HepG2 (cell line): ENCODE data around the gene UBQLN1. TPM values are rescaled to one million over a fixed set of nuclear protein-coding genes. Genes with fewer than 3 reads are reported as not detected.

Experiments used
- AGO1 ChIP-seq: fragments of 200-400 bp; formaldehyde crosslinking; IDR thresholded peaks from 2 replicates; pipeline ENCODE4 v1.6.1; 2017; ENCODE audit warnings: mild to moderate bottlenecking, low read depth, low read length, moderate library complexity; ENCODE audit not compliant: poor library complexity, severe bottlenecking
- FLYWCH1 ChIP-seq: sonication (generic); formaldehyde crosslinking; IDR thresholded peaks from 2 replicates; pipeline ENCODE4 v1.8.1; 2023; ENCODE audit warnings: mild to moderate bottlenecking, missing genetic modification reagents
- HIC2 ChIP-seq: sonication (generic); formaldehyde crosslinking; IDR thresholded peaks from 2 replicates; pipeline ENCODE4 v1.9.0; 2022; ENCODE audit warnings: low read depth, missing genetic modification reagents
- HMG20B ChIP-seq: conservative IDR thresholded peaks from 2 replicates; pipeline ENCODE4 v1.6.1; 2016; ENCODE audit warnings: missing genetic modification reagents, missing compliant biosample characterization
- HNF1B ChIP-seq: sonication (generic); formaldehyde crosslinking; IDR thresholded peaks from 2 replicates; pipeline ENCODE4 v1.5.1; 2020; ENCODE audit warnings: mild to moderate bottlenecking, moderate library complexity, missing genetic modification reagents
- KDM4B ChIP-seq: sonication (generic); formaldehyde crosslinking; IDR thresholded peaks from 2 replicates; pipeline ENCODE4 v1.4.0; 2020; ENCODE audit warnings: missing genetic modification reagents
- MIER3 ChIP-seq: IDR thresholded peaks from 2 replicates; pipeline ENCODE4 v1.6.1; 2016; ENCODE audit warnings: missing compliant biosample characterization, borderline replicate concordance
- PHF5A ChIP-seq: IDR thresholded peaks from one replicate; pipeline ENCODE4 v1.6.1; 2018; ENCODE audit warnings: low read depth, missing genetic modification reagents; ENCODE audit not compliant: unreplicated experiment
- REPIN1 ChIP-seq: sonication (generic); formaldehyde crosslinking; IDR thresholded peaks from 2 replicates; pipeline ENCODE4 v1.8.0; 2022; ENCODE audit warnings: missing genetic modification reagents, low read depth, mild to moderate bottlenecking, borderline replicate concordance
- ZBTB1 ChIP-seq: sonication (generic); formaldehyde crosslinking; IDR thresholded peaks from 2 replicates; pipeline ENCODE4 v1.4.0; 2020; ENCODE audit warnings: missing genetic modification reagents, borderline replicate concordance
- ZNF225 ChIP-seq: sonication (generic); formaldehyde crosslinking; IDR thresholded peaks from 2 replicates; pipeline ENCODE4 v1.4.0; 2020; ENCODE audit warnings: mild to moderate bottlenecking, missing genetic modification reagents
- ZNF432 ChIP-seq: sonication (generic); formaldehyde crosslinking; IDR thresholded peaks from 2 replicates; pipeline ENCODE4 v1.5.0; 2020; ENCODE audit warnings: missing genetic modification reagents, mild to moderate bottlenecking, borderline replicate concordance
- ZNF513 ChIP-seq: sonication (generic); formaldehyde crosslinking; conservative IDR thresholded peaks from 2 replicates; pipeline ENCODE4 v1.5.0; 2020; ENCODE audit warnings: missing genetic modification reagents
- polyA plus RNA-seq, 8 experiments: library from polyadenylated mRNA; depleted of rRNA in 3 of 8; stranded (reverse) in 7 of 8; unstranded in 1 of 8; fragments of >200 nt; fragmentation: Illumina TruSeq in 4 of 8; extraction: Trizol in 4 of 8; gene quantifications; 2 replicates each; pipeline versions ENCODE4 v1.2.1 to v1.2.3, GENCODE V29; 2011 to 2016; ENCODE audit warnings: low read depth in 4 of 8, missing spikeins in 1 of 8, mixed read lengths in 1 of 8; ENCODE audit not compliant: insufficient read depth in 1 of 8
- total RNA-seq, 5 experiments: library from RNA; depleted of rRNA; stranded (reverse); fragments of >200 nt; fragmentation: Illumina TruSeq; extraction: Trizol; gene quantifications; 2 replicates each; pipeline ENCODE4 v1.2.3, GENCODE V29; 2016; ENCODE audit warnings: low read depth in 1 of 5
- TF ChIP-seq, protein P1 (sequence below): sonication (generic); formaldehyde crosslinking; IDR thresholded peaks from 2 replicates; pipeline ENCODE4 v1.4.0; 2020; ENCODE audit warnings: missing genetic modification reagents
- TF ChIP-seq, protein P2 (sequence below): sonication (generic); formaldehyde crosslinking; IDR thresholded peaks from 2 replicates; pipeline ENCODE4 v1.5.1; 2020; ENCODE audit warnings: mild to moderate bottlenecking, missing genetic modification reagents, moderate library complexity
- TF ChIP-seq, protein P3 (sequence below): sonication (generic); formaldehyde crosslinking; IDR thresholded peaks from 2 replicates; pipeline ENCODE4 v1.9.0; 2022; ENCODE audit warnings: missing genetic modification reagents, mild to moderate bottlenecking, borderline replicate concordance

The UBQLN1 gene
- total and polyA plus RNA-seq, 2 of the 13 experiments (the other 11 are each of a cell fraction or from before 2014, with no cell fraction given) = 78.1 to 83.8 TPM

DNA sequence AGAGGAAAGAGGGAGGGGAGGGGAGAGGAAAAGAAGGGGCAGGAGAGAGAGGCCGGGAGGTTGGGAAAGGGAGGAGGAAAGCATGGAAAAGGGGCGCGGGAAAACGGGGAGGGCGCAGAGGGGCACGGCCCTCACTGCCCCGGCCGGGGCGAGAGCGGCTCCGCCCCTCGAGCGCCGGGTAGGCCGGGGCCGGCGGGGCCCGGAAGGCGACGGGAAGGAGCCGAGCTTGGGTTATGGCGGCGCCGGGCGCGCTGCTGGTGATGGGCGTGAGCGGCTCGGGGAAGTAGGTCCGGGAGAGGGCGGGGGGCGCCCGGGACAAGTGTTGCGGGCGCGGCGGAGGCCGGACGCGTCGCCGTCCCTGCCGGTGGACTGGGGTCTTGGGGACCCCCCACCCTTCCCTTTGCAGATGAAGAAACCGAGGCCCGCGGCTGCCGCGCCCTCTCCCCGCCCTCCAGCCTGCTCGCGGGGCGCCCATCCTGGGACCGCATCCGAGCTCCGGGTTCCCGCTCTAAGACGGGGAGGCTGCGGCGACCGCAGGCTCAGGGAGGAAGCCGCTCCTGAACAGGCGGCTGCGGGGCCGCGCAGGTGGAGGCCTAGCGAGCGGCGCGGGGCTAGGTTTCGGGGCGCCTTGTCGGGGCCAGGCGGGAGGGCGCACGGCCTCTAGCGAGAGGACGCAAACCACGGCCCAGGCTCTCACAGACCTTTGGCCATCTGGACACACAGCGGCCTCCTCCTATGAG is 84.6 kb downstream of the UBQLN1 start, which contains the start of gene IDNK (continued):
- TF ChIP-seq, protein P1, sequence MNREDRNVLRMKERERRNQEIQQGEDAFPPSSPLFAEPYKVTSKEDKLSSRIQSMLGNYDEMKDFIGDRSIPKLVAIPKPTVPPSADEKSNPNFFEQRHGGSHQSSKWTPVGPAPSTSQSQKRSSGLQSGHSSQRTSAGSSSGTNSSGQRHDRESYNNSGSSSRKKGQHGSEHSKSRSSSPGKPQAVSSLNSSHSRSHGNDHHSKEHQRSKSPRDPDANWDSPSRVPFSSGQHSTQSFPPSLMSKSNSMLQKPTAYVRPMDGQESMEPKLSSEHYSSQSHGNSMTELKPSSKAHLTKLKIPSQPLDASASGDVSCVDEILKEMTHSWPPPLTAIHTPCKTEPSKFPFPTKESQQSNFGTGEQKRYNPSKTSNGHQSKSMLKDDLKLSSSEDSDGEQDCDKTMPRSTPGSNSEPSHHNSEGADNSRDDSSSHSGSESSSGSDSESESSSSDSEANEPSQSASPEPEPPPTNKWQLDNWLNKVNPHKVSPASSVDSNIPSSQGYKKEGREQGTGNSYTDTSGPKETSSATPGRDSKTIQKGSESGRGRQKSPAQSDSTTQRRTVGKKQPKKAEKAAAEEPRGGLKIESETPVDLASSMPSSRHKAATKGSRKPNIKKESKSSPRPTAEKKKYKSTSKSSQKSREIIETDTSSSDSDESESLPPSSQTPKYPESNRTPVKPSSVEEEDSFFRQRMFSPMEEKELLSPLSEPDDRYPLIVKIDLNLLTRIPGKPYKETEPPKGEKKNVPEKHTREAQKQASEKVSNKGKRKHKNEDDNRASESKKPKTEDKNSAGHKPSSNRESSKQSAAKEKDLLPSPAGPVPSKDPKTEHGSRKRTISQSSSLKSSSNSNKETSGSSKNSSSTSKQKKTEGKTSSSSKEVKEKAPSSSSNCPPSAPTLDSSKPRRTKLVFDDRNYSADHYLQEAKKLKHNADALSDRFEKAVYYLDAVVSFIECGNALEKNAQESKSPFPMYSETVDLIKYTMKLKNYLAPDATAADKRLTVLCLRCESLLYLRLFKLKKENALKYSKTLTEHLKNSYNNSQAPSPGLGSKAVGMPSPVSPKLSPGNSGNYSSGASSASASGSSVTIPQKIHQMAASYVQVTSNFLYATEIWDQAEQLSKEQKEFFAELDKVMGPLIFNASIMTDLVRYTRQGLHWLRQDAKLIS (CRISPR knock-in tag) = no peak
- TF ChIP-seq MIER3 (CRISPR knock-in tag) (no peak), KDM4B (CRISPR knock-in tag) (no peak), AGO1 (no peak), ZNF513 (no peak), ZNF225 (CRISPR knock-in tag) (no peak; the same call in 1 of the 2 replicates), REPIN1 (CRISPR knock-in tag) (no peak), HIC2 (no peak), PHF5A (CRISPR knock-in tag) (no peak), FLYWCH1 (no peak), ZBTB1 (no peak), HNF1B (CRISPR knock-in tag) (no peak), ZNF432 (CRISPR knock-in tag) (0 out of 2 replicates have a peak, but pooled peaks have one; percentile 59), HMG20B (CRISPR knock-in tag) (0 out of 2 replicates have a peak, but pooled peaks have one; percentile 19)
- TF ChIP-seq, protein P2, sequence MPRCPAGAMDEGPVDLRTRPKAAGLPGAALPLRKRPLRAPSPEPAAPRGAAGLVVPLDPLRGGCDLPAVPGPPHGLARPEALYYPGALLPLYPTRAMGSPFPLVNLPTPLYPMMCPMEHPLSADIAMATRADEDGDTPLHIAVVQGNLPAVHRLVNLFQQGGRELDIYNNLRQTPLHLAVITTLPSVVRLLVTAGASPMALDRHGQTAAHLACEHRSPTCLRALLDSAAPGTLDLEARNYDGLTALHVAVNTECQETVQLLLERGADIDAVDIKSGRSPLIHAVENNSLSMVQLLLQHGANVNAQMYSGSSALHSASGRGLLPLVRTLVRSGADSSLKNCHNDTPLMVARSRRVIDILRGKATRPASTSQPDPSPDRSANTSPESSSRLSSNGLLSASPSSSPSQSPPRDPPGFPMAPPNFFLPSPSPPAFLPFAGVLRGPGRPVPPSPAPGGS (CRISPR knock-in tag) = peak; percentile 90; the same call in 1 of the 2 replicates
- TF ChIP-seq, protein P3, sequence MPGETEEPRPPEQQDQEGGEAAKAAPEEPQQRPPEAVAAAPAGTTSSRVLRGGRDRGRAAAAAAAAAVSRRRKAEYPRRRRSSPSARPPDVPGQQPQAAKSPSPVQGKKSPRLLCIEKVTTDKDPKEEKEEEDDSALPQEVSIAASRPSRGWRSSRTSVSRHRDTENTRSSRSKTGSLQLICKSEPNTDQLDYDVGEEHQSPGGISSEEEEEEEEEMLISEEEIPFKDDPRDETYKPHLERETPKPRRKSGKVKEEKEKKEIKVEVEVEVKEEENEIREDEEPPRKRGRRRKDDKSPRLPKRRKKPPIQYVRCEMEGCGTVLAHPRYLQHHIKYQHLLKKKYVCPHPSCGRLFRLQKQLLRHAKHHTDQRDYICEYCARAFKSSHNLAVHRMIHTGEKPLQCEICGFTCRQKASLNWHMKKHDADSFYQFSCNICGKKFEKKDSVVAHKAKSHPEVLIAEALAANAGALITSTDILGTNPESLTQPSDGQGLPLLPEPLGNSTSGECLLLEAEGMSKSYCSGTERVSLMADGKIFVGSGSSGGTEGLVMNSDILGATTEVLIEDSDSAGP (CRISPR knock-in tag) = peak; percentile 78; the same call in 1 of the 2 replicates
